ENCODE data around the gene ADGRL3. TPM values are rescaled to one million over a fixed set of nuclear protein-coding genes. Genes with fewer than 3 reads are reported as not detected.

The ADGRL3 gene
- total RNA-seq, 1 donor from 2014 or later = 2.1 TPM

- TF ChIP-seq CTCF (IDR thresholded peaks at IDR 0.05; ENCODE audit: insufficient read depth, low read length, poor library complexity, severe bottlenecking) = no peak
- DNase-seq (ENCODE audit: low read depth) = no peak
- no peaks in the 10 kb centered on the region for H3K36me3 ChIP-seq (ENCODE audit: control insufficient read depth, insufficient read depth, low read length)
- no peaks in the 10 kb centered on the region for H3K27me3 ChIP-seq (ENCODE audit: control insufficient read depth, insufficient read depth, low read length)
- H3K4me3 ChIP-seq (ENCODE audit: low read depth, low read length) = no peak overlapping the region
Observed at GRCh38 chr4:61734409-61734808, 534.3 kb downstream of the ADGRL3 start.

- no peak for TF ChIP-seq CTCF (IDR thresholded peaks at IDR 0.05; ENCODE audit: insufficient read depth, low read length, poor library complexity, severe bottlenecking)
- H3K27me3 ChIP-seq (ENCODE audit: control insufficient read depth, insufficient read depth, low read length) = no peaks in the 10 kb centered on the region
- no peak overlapping the region for H3K4me3 ChIP-seq (ENCODE audit: low read depth, low read length)
- no peak for DNase-seq (ENCODE audit: low read depth)
- no peaks in the 10 kb centered on the region for H3K36me3 ChIP-seq (ENCODE audit: control insufficient read depth, insufficient read depth, low read length)
Observed at GRCh38 chr4:61739887-61740286, 539.8 kb downstream of the ADGRL3 start.

- DNase-seq (ENCODE audit: low read depth) = no peak
- H3K36me3 ChIP-seq (ENCODE audit: control insufficient read depth, insufficient read depth, low read length) = no peaks in the 10 kb centered on the region
- TF ChIP-seq CTCF (IDR thresholded peaks at IDR 0.05; ENCODE audit: insufficient read depth, low read length, poor library complexity, severe bottlenecking) = no peak
Observed at GRCh38 chr4:61740886-61741285, 540.8 kb downstream of the ADGRL3 start.

GRCh38 chr4:61741327-61742096 lies 541.4 kb downstream of the ADGRL3 start:
- TF ChIP-seq CTCF (IDR thresholded peaks at IDR 0.05; ENCODE audit: insufficient read depth, low read length, poor library complexity, severe bottlenecking) = peak; percentile 40
- Histone ChIP-seq H3K4me3 (ENCODE audit: low read depth, low read length) (no peak overlapping the region), H3K36me3 (ENCODE audit: control insufficient read depth, insufficient read depth, low read length) (no peaks in the 10 kb centered on the region), H3K27me3 (ENCODE audit: control insufficient read depth, insufficient read depth, low read length) (no peaks in the 10 kb centered on the region)
- DNase-seq (ENCODE audit: low read depth) = no peak

More at GRCh38 chr4:61740886-61741285, 540.8 kb downstream of the ADGRL3 start:
- Histone ChIP-seq H3K27me3 (ENCODE audit: control insufficient read depth, insufficient read depth, low read length) (no peaks in the 10 kb centered on the region), H3K4me3 (ENCODE audit: low read depth, low read length) (no peak overlapping the region)

- no peak for TF ChIP-seq CTCF (IDR thresholded peaks at IDR 0.05; ENCODE audit: insufficient read depth, low read length, poor library complexity, severe bottlenecking)
- no peak for DNase-seq (ENCODE audit: low read depth)
- Histone ChIP-seq H3K4me3 (ENCODE audit: low read depth, low read length) (no peak overlapping the region), H3K27me3 (ENCODE audit: control insufficient read depth, insufficient read depth, low read length) (no peaks in the 10 kb centered on the region), H3K36me3 (ENCODE audit: control insufficient read depth, insufficient read depth, low read length) (no peaks in the 10 kb centered on the region)
Observed at GRCh38 chr4:61750810-61751209, 550.7 kb downstream of the ADGRL3 start.

- DNase-seq (ENCODE audit: low read depth) = no peak
- no peak overlapping the region for H3K4me3 ChIP-seq (ENCODE audit: low read depth, low read length)
Observed at GRCh38 chr4:61752617-61753016, 552.5 kb downstream of the ADGRL3 start.

More at GRCh38 chr4:61752617-61753016, 552.5 kb downstream of the ADGRL3 start:
- Histone ChIP-seq H3K27me3 (ENCODE audit: control insufficient read depth, insufficient read depth, low read length) (no peaks in the 10 kb centered on the region), H3K36me3 (ENCODE audit: control insufficient read depth, insufficient read depth, low read length) (no peaks in the 10 kb centered on the region)
- TF ChIP-seq CTCF (IDR thresholded peaks at IDR 0.05; ENCODE audit: insufficient read depth, low read length, poor library complexity, severe bottlenecking) = no peak
